Neural progenitor cell (in vitro differentiated cells): ENCODE data around the gene KLHL13.

ENCODE experiments used
- EZH2phosphoT487 ChIP-seq: fragments of 200-600 bp; sonication (generic); IDR thresholded peaks from 2 replicates; pipeline ENCODE4 v1.6.1; 2017; ENCODE audit warnings: antibody characterized with exemption
- TF ChIP-seq, protein P1 (sequence below): fragments of 200-600 bp; sonication (generic); IDR thresholded peaks from 2 replicates; pipeline ENCODE4 v1.5.1; 2017; ENCODE audit warnings: antibody characterized with exemption, mild to moderate bottlenecking

DNA sequence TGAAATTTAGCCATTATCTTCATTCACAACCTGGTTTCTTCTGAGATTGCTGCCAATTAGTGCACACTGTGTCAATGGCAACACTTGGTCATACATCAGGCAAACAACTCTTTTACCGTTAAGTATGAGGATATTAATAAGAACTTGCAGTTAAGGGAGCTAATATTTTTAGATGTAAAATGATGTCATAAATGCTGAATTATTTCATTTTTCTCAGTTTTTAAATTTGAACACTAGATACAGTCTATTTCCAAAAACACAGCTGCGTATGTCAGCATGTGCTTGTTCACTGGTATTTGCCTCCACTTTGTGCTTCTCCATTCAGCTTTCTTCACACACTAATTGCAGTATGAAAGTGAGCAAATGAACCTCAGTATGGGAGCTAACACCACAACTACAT, 1.6 kb downstream of the KLHL13 start:
- TF ChIP-seq EZH2phosphoT487: no peak
- TF ChIP-seq, protein P1, sequence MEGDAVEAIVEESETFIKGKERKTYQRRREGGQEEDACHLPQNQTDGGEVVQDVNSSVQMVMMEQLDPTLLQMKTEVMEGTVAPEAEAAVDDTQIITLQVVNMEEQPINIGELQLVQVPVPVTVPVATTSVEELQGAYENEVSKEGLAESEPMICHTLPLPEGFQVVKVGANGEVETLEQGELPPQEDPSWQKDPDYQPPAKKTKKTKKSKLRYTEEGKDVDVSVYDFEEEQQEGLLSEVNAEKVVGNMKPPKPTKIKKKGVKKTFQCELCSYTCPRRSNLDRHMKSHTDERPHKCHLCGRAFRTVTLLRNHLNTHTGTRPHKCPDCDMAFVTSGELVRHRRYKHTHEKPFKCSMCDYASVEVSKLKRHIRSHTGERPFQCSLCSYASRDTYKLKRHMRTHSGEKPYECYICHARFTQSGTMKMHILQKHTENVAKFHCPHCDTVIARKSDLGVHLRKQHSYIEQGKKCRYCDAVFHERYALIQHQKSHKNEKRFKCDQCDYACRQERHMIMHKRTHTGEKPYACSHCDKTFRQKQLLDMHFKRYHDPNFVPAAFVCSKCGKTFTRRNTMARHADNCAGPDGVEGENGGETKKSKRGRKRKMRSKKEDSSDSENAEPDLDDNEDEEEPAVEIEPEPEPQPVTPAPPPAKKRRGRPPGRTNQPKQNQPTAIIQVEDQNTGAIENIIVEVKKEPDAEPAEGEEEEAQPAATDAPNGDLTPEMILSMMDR: no peak
